Transverse colon (tissue), 4 donors: Measurements from ENCODE around the gene ELL3. TPM values are rescaled to one million over a fixed set of nuclear protein-coding genes. Genes with fewer than 3 reads are reported as not detected.

Source experiments
- DNase-seq: peaks from one replicate; pipeline ENCODE4 v3.0.0-alpha.2; 2019
- H3K27ac ChIP-seq, 4 donors: fragments of 200-600 bp; sonication (generic); 2 replicates each; pipeline ENCODE4 v1.5.1; 2016 to 2018; ENCODE audit warnings: inconsistent platforms in 4 of 4
- H3K27me3 ChIP-seq: fragments of 200-600 bp; sonication (generic); 2 replicates; pipeline ENCODE4 v1.5.1; 2017; ENCODE audit warnings: inconsistent platforms
- H3K36me3 ChIP-seq, 4 donors: fragments of 200-600 bp; sonication (generic); 2 replicates each; pipeline ENCODE4 v1.5.1; 2017 to 2019; ENCODE audit warnings: inconsistent platforms in 4 of 4
- H3K4me1 ChIP-seq, 4 donors: fragments of 200-600 bp; sonication (generic); 2 replicates each; pipeline ENCODE4 v1.5.1; 2017 to 2020; ENCODE audit warnings: inconsistent platforms in 4 of 4
- H3K4me3 ChIP-seq, 4 donors: fragments of 200-600 bp; sonication (generic); 1 replicate in 1 of 4; 2 replicates in 3 of 4; pipeline versions ENCODE4 v1.5.1 to v1.6.1; 2017 to 2019; ENCODE audit warnings: inconsistent platforms in 4 of 4
- H3K9me3 ChIP-seq, 2 donors: fragments of 200-600 bp; sonication (generic); 2 replicates each; pipeline ENCODE4 v1.5.1; 2017 to 2019; ENCODE audit warnings: inconsistent platforms in 2 of 2
- EP300 ChIP-seq: sonication (generic); formaldehyde crosslinking; IDR thresholded peaks from one replicate; pipeline ENCODE4 v1.6.1; 2017; ENCODE audit warnings: antibody characterized with exemption, low read depth
- POLR2A ChIP-seq: fragments of 450-650 bp; IDR thresholded peaks from one replicate; pipeline ENCODE4 v1.6.1; 2016; ENCODE audit warnings: antibody characterized with exemption, mild to moderate bottlenecking, moderate library complexity
- POLR2AphosphoS5 ChIP-seq, 3 donors: sonication (generic); formaldehyde crosslinking; IDR thresholded peaks; one replicate each; pipeline ENCODE4 v1.6.1; 2016; ENCODE audit warnings: antibody characterized with exemption in 3 of 3
- WGBS, 2 donors: methylation state at CpG; one replicate each; pipeline ENCODE4 v1.1.5; 2018; ENCODE audit warnings: low coverage in 1 of 2; 5-methylcytosine and 5-hydroxymethylcytosine counted together
- in situ Hi-C, 4 donors: fragments of 200-750 bp; cut with MboI; loops; one replicate each; pipeline versions ENCODE4 v1.15.0 to v1.15.1; 2017; ENCODE audit warnings: low sequenced_read_pairs in 3 of 4, low pct_ligation_motif_present in 1 of 4, low pct_unique_long_range_greater_than_20kb in 1 of 4
- intact Hi-C: fragments of 100-400 bp; cut with DNase I; formaldehyde crosslinking; loops from one replicate; pipeline ENCODE4 v1.15.1; 2023; ENCODE audit warnings: low total_unique reads
- total RNA-seq, 4 donors: library from RNA; depleted of rRNA; stranded (reverse); fragments of >200 nt; gene quantifications; one replicate each; pipeline ENCODE4 v1.1.0, GENCODE V29; 2016
- TF ChIP-seq, protein P1 (sequence below), 5 experiments: fragments of 200-600 bp in 3 of 5; fragments of 450-650 bp in 2 of 5; sonication (generic) in 3 of 5; IDR thresholded peaks; 1 replicate in 2 of 5; 2 replicates in 3 of 5; pipeline ENCODE4 v1.5.1; 2016 to 2017; ENCODE audit warnings: antibody characterized with exemption in 5 of 5, inconsistent platforms in 3 of 5, mild to moderate bottlenecking in 2 of 5, moderate library complexity in 1 of 5

ELL3 gene
- total RNA-seq, 4 donors from 2014 or later: 4.4 to 59.4 (median 32.6) TPM

DNA sequence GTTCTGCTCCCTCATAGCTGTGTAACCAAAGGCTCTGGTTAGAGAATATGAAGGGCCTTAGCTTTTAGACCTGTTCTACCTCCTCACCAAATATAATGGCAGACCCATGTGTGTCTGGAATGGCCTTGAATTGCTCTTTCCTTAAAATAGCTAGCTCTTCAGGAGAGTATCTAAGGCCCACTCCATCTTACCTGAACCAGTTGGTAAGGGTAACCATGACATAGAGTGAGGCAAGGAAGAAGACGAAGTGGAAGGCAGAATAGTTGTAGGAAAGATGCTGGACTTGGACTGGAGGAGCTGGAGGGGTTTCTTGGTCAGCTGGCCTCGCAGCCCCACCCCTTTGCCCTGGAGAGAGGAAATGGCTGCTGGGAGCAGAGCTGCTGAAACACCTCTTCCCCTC, 18.4 kb upstream of the ELL3 start:
- TF ChIP-seq POLR2AphosphoS5 (IDR thresholded peaks at IDR 0.05) (no peak), POLR2A (no peak), EP300 (no peak)
- TF ChIP-seq, protein P1, sequence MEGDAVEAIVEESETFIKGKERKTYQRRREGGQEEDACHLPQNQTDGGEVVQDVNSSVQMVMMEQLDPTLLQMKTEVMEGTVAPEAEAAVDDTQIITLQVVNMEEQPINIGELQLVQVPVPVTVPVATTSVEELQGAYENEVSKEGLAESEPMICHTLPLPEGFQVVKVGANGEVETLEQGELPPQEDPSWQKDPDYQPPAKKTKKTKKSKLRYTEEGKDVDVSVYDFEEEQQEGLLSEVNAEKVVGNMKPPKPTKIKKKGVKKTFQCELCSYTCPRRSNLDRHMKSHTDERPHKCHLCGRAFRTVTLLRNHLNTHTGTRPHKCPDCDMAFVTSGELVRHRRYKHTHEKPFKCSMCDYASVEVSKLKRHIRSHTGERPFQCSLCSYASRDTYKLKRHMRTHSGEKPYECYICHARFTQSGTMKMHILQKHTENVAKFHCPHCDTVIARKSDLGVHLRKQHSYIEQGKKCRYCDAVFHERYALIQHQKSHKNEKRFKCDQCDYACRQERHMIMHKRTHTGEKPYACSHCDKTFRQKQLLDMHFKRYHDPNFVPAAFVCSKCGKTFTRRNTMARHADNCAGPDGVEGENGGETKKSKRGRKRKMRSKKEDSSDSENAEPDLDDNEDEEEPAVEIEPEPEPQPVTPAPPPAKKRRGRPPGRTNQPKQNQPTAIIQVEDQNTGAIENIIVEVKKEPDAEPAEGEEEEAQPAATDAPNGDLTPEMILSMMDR (IDR thresholded peaks at IDR 0.05): no peak
- WGBS, 2 donors: 80 to 88% methylated on average over 1 to 2 of the region's 2 CpGs
- no peaks in the 10 kb centered on the region for H3K27me3 ChIP-seq
- H3K4me1 ChIP-seq: peaks cover 45 to 75% (median 58%) of the 10 kb centered on the region in 4 donors
- in situ Hi-C loops: loop anchor here in 1 of 4 donors (25.0 kb wide), 1 partner anchor 308 kb away; the partner anchor contains the start of gene TP53BP1
- H3K9me3 ChIP-seq: no peaks in the 10 kb centered on the region
- intact Hi-C loops: no loop called here
- peak overlapping the region; percentile 9 to 99 (median 18) for H3K27ac ChIP-seq
- H3K4me3 ChIP-seq: no peak overlapping the region
- H3K36me3 ChIP-seq: peaks cover 0 to 15% (median 6%) of the 10 kb centered on the region in 4 donors
- no peak for DNase-seq

DNA sequence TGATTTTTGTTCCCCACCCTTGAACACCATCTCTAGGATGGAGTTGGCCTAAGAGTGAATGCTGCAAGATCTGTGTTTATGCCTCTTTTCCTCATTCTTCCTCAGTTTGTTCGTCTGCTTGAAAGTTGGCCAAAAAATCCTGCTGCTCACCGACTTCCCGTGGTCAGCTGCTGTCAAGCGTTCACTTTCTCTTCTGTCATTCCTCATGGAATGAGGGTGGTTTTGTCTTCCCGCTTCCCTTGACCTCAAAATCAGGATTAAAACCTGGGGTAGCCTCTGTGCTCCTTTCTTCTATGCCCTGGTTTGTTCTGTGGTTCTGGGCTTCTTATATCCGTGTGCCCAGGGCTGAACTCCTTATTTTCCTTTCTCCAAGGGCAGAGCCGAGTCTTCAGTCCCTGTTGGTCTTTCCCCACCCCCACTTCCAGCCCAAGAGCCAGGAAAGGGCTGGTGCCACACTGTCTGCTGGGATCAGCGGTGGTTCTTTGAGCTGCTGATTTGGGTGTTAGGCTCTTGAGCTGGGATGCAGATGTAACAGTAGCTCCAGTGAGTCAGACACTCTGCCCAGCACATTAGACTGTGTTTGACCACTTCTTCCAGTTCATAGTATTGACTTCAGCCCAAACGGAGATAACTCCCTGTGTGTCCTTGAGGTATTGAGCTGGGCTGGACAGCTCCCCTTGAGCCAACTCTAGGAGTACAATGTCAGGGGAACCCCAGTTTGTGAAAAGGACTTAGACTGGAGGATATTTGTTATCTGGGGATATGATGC, 17.7 kb upstream of the ELL3 start:
- no peak for DNase-seq
- H3K36me3 ChIP-seq: peaks cover 0 to 15% (median 6%) of the 10 kb centered on the region in 4 donors

DNA sequence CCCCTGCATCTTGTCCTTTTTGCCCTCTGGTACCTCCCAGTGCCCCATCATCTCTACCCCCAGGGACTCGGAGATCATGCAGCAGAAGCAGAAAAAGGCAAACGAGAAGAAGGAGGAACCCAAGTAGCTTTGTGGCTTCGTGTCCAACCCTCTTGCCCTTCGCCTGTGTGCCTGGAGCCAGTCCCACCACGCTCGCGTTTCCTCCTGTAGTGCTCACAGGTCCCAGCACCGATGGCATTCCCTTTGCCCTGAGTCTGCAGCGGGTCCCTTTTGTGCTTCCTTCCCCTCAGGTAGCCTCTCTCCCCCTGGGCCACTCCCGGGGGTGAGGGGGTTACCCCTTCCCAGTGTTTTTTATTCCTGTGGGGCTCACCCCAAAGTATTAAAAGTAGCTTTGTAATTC, 16.9 kb upstream of the ELL3 start:
- H3K4me3 ChIP-seq: peak overlapping the region in 3 of 4 donors; percentile 74 to 94 (median 90)
- DNase-seq: no peak
- 69% methylated on average over 10 of the region's 10 CpGs; no CpG with 5 or more reads in 1 of the 2 donors for WGBS, 2 donors
- H3K36me3 ChIP-seq: peaks cover 0 to 15% (median 6%) of the 10 kb centered on the region in 4 donors
- H3K4me1 ChIP-seq: peaks cover 35 to 60% (median 46%) of the 10 kb centered on the region in 4 donors
- intact Hi-C loops: no loop called here
- H3K9me3 ChIP-seq: no peaks in the 10 kb centered on the region
- H3K27me3 ChIP-seq: no peaks in the 10 kb centered on the region
- H3K27ac ChIP-seq: peak overlapping the region; percentile 90 to 99 (median 97)
- in situ Hi-C loops: loop anchor here in 1 of 4 donors (25.0 kb wide), 1 partner anchor 306 kb away; the partner anchor contains the start of gene TP53BP1
- no peak for TF ChIP-seq POLR2A
- TF ChIP-seq POLR2AphosphoS5 (IDR thresholded peaks at IDR 0.05): no peak
- TF ChIP-seq, protein P1 (IDR thresholded peaks at IDR 0.05): no peak
- TF ChIP-seq EP300: no peak

More for the DNA sequence above, 17.7 kb upstream of the ELL3 start:
- Histone ChIP-seq H3K4me1 (peaks cover 38 to 68% (median 50%) of the 10 kb centered on the region in 4 donors), H3K9me3 (no peaks in the 10 kb centered on the region), H3K4me3 (peak overlapping the region in 1 of 4 donors; percentile 94), H3K27ac (peak overlapping the region; percentile 33 to 99 (median 97)), H3K27me3 (no peaks in the 10 kb centered on the region)
- intact Hi-C loops (no loop called here), in situ Hi-C loops (loop anchor here in 1 of 4 donors (25.0 kb wide), 1 partner anchor 307 kb away; the partner anchor contains the start of gene TP53BP1)
- 83 to 87% methylated on average over 3 to 9 of the region's 9 CpGs for WGBS, 2 donors
- TF ChIP-seq POLR2AphosphoS5 (IDR thresholded peaks at IDR 0.05) (no peak), POLR2A (no peak), EP300 (no peak)
- TF ChIP-seq, protein P1 (IDR thresholded peaks at IDR 0.05): no peak

DNA sequence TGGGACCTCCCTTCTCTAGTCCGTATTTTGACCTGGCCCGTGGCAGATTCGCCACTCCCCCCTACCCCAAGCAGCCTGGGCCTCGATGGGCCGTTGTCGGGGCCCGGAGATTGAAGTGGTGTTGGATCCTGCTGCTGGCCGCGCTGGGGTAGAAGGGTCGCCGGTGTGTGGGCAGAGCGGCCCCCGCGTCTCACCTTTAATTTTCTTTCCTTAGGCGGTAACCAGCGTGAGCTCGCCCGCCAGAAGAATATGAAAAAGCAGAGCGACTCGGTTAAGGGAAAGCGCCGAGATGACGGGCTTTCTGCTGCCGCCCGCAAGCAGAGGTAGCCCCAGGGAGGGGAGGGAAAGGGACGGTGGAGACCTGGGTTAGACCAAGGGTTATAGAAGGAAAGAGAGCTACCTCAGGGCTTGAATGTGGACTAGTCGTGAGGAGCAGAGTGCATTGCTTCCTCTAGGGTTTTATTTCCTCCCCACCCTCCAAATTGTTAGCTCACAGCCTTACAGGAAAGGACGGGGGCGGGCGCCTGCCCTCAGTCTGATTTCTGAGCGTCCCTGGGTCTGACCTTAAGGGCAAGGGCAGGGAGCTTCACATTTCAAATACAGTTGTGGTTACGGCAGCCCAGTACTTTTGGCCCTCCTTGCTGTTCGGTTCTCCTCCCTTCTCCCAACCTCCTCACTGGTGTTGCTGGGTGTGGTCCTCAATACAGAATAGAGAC, 16.2 kb upstream of the ELL3 start:
- Histone ChIP-seq H3K4me1 (peaks cover 31 to 53% (median 40%) of the 10 kb centered on the region in 4 donors), H3K36me3 (peaks cover 0 to 15% (median 6%) of the 10 kb centered on the region in 4 donors), H3K27ac (peak overlapping the region; percentile 90 to 99 (median 97)), H3K4me3 (peak overlapping the region; percentile 74 to 94 (median 86)), H3K9me3 (no peaks in the 10 kb centered on the region), H3K27me3 (no peaks in the 10 kb centered on the region)
- in situ Hi-C loops (loop anchor here in 1 of 4 donors (25.0 kb wide), 1 partner anchor 306 kb away; the partner anchor contains the start of gene TP53BP1), intact Hi-C loops (no loop called here)
- DNase-seq: peak; percentile 62
- TF ChIP-seq POLR2A: peak; percentile 61
- no peak for TF ChIP-seq EP300
- peak; percentile 37 to 74 (median 73) for TF ChIP-seq POLR2AphosphoS5 (IDR thresholded peaks at IDR 0.05)
- TF ChIP-seq, protein P1 (IDR thresholded peaks at IDR 0.05): peak in 2 of 5 experiments; percentile 29 to 59
- 0 to 2% methylated on average over 3 to 33 of the region's 33 CpGs for WGBS, 2 donors
